MCF 10A (cell line): ENCODE measurements around the gene CIAO2B. TPM values are rescaled to one million over a fixed set of nuclear protein-coding genes. Genes with fewer than 3 reads are reported as not detected.
"Not testable (repeated sequence)": the region's sequence is repeated elsewhere in the genome, so short reads cannot be mapped to it uniquely, and the experiment has no call there.

Experiments used
- BruUV-seq: library from RNA; stranded (reverse); fragments of 400-500 nt; replicated peaks from 2 replicates; lab custom pipeline; 2021; lab: Mats Ljungman, UMichigan
- CTCF ChIA-PET: fragments of 300-600 bp; sonication (Branson Sonifier 250); formaldehyde crosslinking; extraction: SDS; loops from one replicate; lab custom pipeline; 2021; ENCODE audit warnings: antibody characterized with exemption, inconsistent platforms; lab: Yijun Ruan, JAX
- POLR2A ChIA-PET: fragments of 300-600, 350-650 bp; sonication (Branson Sonifier 250); formaldehyde crosslinking; extraction: SDS; loops from one replicate; lab custom pipeline; 2020; ENCODE audit warnings: antibody characterized with exemption, inconsistent platforms; lab: Yijun Ruan, JAX
- DNase-seq: peaks from one replicate; pipeline ENCODE4 v3.0.0-alpha.2; 2018; ENCODE audit not compliant: unreplicated experiment
- H3K27ac Mint-ChIP-seq: one replicate; pipeline ENCODE4 v1.8.0; 2022; ENCODE audit warnings: mild to moderate bottlenecking, low read depth, mixed read lengths; ENCODE audit not compliant: unreplicated experiment
- H3K27me3 Mint-ChIP-seq: one replicate; pipeline ENCODE4 v1.8.0; 2022; ENCODE audit warnings: mixed read lengths; ENCODE audit not compliant: insufficient read depth, unreplicated experiment
- H3K36me3 Mint-ChIP-seq: one replicate; pipeline ENCODE4 v1.8.0; 2022; ENCODE audit warnings: mild to moderate bottlenecking, moderate library complexity, mixed read lengths; ENCODE audit not compliant: insufficient read depth, unreplicated experiment
- H3K4me1 Mint-ChIP-seq: one replicate; pipeline ENCODE4 v1.8.0; 2022; ENCODE audit warnings: mixed read lengths; ENCODE audit not compliant: insufficient read depth, unreplicated experiment
- H3K4me3 Mint-ChIP-seq: one replicate; pipeline ENCODE4 v1.8.0; 2022; ENCODE audit warnings: mild to moderate bottlenecking, moderate library complexity, mixed read lengths; ENCODE audit not compliant: unreplicated experiment
- H3K9me3 Mint-ChIP-seq: one replicate; pipeline ENCODE4 v1.8.0; 2022; ENCODE audit warnings: mixed read lengths; ENCODE audit not compliant: unreplicated experiment
- intact Hi-C: fragments of 100-400 bp; cut with micrococcal nuclease; formaldehyde crosslinking; loops from 2 replicates; pipeline ENCODE4 v1.14.1; 2022
- total RNA-seq: library from RNA; stranded (reverse); gene quantifications from 2 replicates; pipeline ENCODE4 v1.2.3, GENCODE V29; 2022
- TF ChIP-seq, protein P1 (sequence below): fragments of 200-600 bp; IDR thresholded peaks from one replicate; pipeline ENCODE4 v1.8.0; 2022; ENCODE audit warnings: antibody characterized with exemption, mild to moderate bottlenecking; ENCODE audit not compliant: unreplicated experiment

Gene CIAO2B
- total RNA-seq, 1 experiment from 2014 or later: 133 TPM

GRCh38 chr16:66946541-66946940 lies 12.3 kb upstream of the CIAO2B start:
- Mint-ChIP-seq H3K4me1 (peaks cover 16% of the 10 kb centered on the region), H3K9me3 (no peaks in the 10 kb centered on the region), H3K36me3 (peaks cover 25% of the 10 kb centered on the region), H3K4me3 (no peak overlapping the region), H3K27ac (no peak overlapping the region), H3K27me3 (no peaks in the 10 kb centered on the region)
- ChIA-PET CTCF (interaction anchor here (0.6 to 7.0 kb wide), 5 partner anchors 10 to 52 kb away, joined by 3 to 66 read pairs (median 6); no protein-coding TSS in a partner anchor), POLR2A (interaction anchor here (0.8 to 3.0 kb wide), 8 partner anchors 9 to 235 kb away, joined by 3 to 20 read pairs (median 4); partner anchors contain the start of gene CIAO2B)
- intact Hi-C loops: no loop called here
- no TSS peak for BruUV-seq
- DNase-seq: no peak
- TF ChIP-seq, protein P1, sequence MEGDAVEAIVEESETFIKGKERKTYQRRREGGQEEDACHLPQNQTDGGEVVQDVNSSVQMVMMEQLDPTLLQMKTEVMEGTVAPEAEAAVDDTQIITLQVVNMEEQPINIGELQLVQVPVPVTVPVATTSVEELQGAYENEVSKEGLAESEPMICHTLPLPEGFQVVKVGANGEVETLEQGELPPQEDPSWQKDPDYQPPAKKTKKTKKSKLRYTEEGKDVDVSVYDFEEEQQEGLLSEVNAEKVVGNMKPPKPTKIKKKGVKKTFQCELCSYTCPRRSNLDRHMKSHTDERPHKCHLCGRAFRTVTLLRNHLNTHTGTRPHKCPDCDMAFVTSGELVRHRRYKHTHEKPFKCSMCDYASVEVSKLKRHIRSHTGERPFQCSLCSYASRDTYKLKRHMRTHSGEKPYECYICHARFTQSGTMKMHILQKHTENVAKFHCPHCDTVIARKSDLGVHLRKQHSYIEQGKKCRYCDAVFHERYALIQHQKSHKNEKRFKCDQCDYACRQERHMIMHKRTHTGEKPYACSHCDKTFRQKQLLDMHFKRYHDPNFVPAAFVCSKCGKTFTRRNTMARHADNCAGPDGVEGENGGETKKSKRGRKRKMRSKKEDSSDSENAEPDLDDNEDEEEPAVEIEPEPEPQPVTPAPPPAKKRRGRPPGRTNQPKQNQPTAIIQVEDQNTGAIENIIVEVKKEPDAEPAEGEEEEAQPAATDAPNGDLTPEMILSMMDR: no peak

GRCh38 chr16:66945939-66946338 lies 11.7 kb upstream of the CIAO2B start:
- TF ChIP-seq, protein P1: no peak
- Mint-ChIP-seq H3K4me1 (peaks cover 16% of the 10 kb centered on the region), H3K9me3 (no peaks in the 10 kb centered on the region), H3K27ac (no peak overlapping the region), H3K4me3 (no peak overlapping the region), H3K36me3 (peaks cover 27% of the 10 kb centered on the region), H3K27me3 (no peaks in the 10 kb centered on the region)
- intact Hi-C loops: no loop called here
- BruUV-seq: no TSS peak
- CTCF ChIA-PET: interaction anchor here (0.6 to 7.0 kb wide), 3 partner anchors 10 to 51 kb away, joined by 3 to 66 read pairs (median 6); no protein-coding TSS in a partner anchor
- DNase-seq: no peak
- POLR2A ChIA-PET: interaction anchor here (0.6 to 3.0 kb wide), 8 partner anchors 8 to 224 kb away, joined by 3 to 20 read pairs (median 4); no protein-coding TSS in a partner anchor

GRCh38 chr16:66944971-66945370 lies 10.8 kb upstream of the CIAO2B start:
- intact Hi-C loops, H3K4me3 Mint-ChIP-seq, BruUV-seq, H3K27me3 Mint-ChIP-seq, H3K27ac Mint-ChIP-seq, H3K9me3 Mint-ChIP-seq, DNase-seq: not testable (repeated sequence)
- ChIA-PET POLR2A (interaction anchor here (1.0 to 3.0 kb wide), 3 partner anchors 9 to 49 kb away, joined by 4 to 20 read pairs (median 5); no protein-coding TSS in a partner anchor), CTCF (interaction anchor here (0.7 to 7.0 kb wide), 4 partner anchors 9 to 254 kb away, joined by 3 to 66 read pairs (median 5); partner anchors contain the start of gene ELMO3)
- H3K36me3 Mint-ChIP-seq: peaks cover 27% of the 10 kb centered on the region
- H3K4me1 Mint-ChIP-seq: peaks cover 16% of the 10 kb centered on the region

DNA sequence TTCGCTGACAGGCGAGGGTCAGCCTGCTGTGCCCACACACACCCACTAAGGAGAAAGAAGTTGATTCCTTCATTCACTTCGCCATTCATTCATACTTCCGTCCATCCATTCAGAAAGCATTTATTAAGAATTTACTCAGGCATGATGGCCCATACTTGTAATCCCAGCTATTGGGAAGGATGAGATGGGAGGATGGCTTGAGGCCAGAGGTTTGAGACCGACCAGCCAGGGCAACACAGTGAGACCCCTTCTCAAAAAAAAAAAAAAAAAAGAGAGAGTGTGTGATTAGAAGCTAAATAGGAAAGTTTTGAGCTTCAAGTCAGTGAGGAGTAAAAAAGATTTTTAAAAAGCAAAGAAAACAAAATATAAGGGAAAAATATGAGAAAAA lies 9.8 kb upstream of the CIAO2B start:
- ChIA-PET CTCF (interaction anchor here (0.6 to 7.0 kb wide), 8 partner anchors 16 to 1352 kb away, joined by 3 to 66 read pairs (median 4); partner anchors contain the start of gene ELMO3), POLR2A (interaction anchor here (0.6 to 1.2 kb wide), 5 partner anchors 8 to 716 kb away, joined by 3 to 5 read pairs (median 3); partner anchors contain the start of genes ACD and CIAO2B)
- H3K4me3 Mint-ChIP-seq: no peak overlapping the region
- no peaks in the 10 kb centered on the region for H3K9me3 Mint-ChIP-seq
- H3K36me3 Mint-ChIP-seq: peaks cover 34% of the 10 kb centered on the region
- no TSS peak for BruUV-seq
- peaks cover 11% of the 10 kb centered on the region for H3K4me1 Mint-ChIP-seq
- no peak overlapping the region for H3K27ac Mint-ChIP-seq
- DNase-seq: no peak
- TF ChIP-seq, protein P1: no peak
- H3K27me3 Mint-ChIP-seq: no peaks in the 10 kb centered on the region
- intact Hi-C loops: no loop called here
